Activated CD4-positive, alpha-beta T cell treated with anti-CD3 and anti-CD28 coated beads, Interleukin-2, amount 50 U/mL, for 48 hours (primary cell): ENCODE results near the gene CELF1.

Experiments
- DNase-seq, 2 experiments: peaks; one replicate each; pipeline ENCODE4 v3.0.0-alpha.2; 2020

CELF1 gene

GRCh38 chr11:47552566-47553405 lies at the start of gene CELF1:
Gene CELF1, minus strand, starts transcription at chr11:47553132. Its CDS starts 53,609 bp downstream, at chr11:47499523.
- DNase-seq = peak; percentile 92 to 94

DNA sequence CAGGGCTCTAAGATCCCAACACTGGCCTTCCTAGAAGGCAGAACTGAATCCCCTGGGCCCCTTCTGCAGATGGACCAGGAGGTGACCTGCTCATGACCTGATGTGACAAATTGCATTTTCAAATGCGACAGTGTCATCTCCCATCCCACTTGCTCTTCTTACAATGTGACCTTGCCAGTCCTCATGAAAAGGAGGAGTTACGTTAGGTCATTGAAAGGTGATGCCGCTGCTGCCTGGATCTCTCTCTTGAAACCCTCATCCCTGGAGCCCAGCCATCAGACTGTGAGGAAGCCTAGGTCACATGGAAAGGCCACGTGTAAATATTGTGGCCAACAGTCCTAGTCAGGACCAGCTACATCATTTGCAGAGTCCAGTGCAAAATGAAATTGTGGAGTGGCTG lies 47.0 kb upstream of the CELF1 start:
- DNase-seq = no peak

- no peak for DNase-seq
These were observed 43.0 kb upstream of the CELF1 start for GRCh38 chr11:47595967-47596366.

DNA sequence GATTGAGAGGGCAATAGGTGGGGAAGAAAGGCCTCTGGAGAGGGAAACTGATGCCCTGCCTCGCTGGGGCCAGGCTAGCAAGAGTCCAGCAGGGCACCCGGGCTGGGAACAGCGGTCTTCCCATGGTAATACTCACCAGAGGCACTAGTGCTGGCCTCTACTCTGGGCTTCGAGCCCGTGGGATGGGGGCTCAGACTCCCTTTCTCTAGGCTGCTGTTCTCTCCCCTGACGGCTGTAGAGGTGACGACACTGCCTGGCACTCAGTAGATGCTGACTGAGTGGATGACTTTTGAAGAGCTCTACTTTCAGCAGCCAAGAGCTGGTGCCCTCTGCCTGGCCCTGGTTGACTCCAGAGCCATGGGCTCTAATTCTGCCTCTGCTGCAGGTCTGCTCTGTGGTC lies 42.1 kb upstream of the CELF1 start:
- DNase-seq = no peak

GRCh38 chr11:47593934-47594855 lies 41.3 kb upstream of the CELF1 start, which contains the start of gene C1QTNF4:
Gene C1QTNF4, minus strand, starts transcription at chr11:47594411. Its CDS starts 3,601 bp downstream, at chr11:47590810.
- no peak for DNase-seq

DNA sequence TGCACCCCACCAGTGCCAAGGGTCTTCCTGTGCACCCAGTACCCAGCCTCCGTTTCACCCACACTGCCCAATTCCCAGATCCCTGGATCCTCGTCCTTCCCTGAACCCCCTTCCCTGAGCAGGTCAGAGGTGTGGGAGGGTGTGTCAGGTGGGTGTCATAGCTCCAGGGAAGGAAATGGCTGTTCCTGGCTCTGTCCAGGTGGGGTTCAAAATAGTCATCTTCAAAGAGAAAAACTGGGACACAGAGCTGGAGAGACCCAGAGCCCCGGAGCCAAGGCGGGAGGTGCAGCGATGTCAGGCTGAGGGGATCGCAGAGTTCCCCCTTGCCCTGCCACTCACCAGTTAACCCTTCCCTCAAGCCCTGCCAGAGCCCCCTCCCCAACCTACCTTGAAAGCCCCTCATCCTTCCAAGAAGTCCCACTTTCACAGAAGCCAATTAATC lies 40.6 kb upstream of the CELF1 start:
- no peak for DNase-seq

GRCh38 chr11:47592970-47593369 lies 40.0 kb upstream of the CELF1 start:
- DNase-seq = no peak

GRCh38 chr11:47592251-47592650 lies 39.3 kb upstream of the CELF1 start:
- no peak for DNase-seq

DNA sequence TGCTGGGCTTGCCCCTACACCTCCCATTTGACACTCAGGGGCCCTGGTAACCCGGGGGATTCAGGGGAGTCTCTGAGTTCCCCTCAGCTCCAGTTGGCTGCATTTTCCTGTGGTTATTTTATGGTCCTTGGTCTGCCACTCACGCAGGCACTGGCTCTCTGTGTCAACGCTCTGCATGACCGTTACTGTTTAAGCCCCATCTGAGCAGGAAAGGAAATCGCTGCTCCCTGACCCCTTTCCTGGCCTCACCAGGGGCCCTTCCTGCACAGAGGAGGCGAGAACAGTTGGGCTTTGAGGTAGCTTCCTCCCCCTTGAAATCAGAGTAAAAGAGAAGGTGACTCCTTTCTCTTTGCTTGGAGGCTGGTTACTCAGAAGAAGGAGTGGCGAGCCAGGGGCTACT lies 38.8 kb upstream of the CELF1 start:
- DNase-seq = no peak

DNA sequence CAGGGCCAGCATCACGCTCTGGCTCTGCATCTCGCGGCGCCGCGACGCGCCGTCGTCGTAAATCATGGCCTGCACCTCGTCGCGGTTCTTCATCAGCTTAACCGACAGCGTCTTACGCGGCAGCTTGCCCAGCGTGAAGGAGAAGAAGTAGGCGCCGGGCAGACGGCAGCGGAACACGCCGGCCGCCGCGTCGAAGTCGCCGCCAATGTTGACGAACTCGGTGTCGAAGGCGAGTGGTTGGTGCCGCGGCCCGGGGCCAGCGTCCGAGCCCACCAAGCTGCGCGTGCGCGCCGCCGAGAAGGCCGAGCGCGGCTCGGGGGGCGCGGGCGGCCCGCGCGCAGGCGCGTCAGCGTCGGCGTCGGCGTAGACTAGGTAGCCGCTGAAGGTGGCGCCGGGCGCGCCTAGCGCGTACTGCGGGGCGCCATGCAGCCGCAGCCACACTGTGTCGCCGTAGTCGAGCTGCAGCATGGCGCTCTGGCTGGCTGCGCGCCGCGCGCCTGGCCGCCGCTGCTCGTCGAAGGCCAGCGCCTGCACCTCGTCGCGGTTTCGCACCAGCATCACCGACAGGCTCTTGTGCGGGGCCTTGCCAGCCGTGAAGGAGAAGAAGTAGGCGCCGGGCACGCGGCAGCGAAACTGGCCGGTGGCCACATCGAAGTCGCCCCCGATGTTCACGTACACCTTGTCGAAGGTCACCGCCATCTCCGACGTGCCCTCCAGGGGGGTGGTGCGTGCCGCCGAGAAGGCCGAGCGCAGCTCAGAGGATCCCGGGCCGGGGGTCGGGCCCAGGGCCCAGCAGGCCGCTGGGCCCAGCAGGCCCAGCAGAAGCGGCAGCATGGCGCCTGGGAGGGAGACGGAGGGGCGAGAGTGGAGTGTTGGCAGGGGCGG lies 37.3 kb upstream of the CELF1 start:
- DNase-seq = no peak

DNA sequence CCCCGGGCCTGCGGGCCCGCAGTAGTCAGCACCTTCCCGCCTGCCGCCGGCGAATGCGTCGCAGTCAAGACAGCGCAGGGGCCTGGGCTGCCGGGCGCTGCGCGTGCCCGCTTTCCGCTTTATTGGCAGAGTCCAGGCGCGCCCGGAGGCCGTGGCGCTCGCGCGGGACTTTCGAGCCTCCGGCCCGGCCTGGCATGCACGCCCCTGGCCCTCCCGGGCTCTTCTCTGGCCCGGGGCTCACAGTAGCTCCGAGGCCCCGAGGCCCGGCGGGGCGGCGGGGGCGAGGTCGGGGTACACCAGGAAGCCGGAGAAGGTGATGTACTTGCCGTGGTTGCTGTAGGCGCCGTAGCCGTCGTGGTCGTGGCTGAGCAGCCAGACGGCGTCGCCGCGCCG lies 36.6 kb upstream of the CELF1 start:
- DNase-seq = no peak

- DNase-seq = no peak
These were observed 36.2 kb upstream of the CELF1 start for GRCh38 chr11:47589118-47589517.

- DNase-seq = no peak
These were observed 34.9 kb upstream of the CELF1 start for GRCh38 chr11:47587723-47588326.

DNA sequence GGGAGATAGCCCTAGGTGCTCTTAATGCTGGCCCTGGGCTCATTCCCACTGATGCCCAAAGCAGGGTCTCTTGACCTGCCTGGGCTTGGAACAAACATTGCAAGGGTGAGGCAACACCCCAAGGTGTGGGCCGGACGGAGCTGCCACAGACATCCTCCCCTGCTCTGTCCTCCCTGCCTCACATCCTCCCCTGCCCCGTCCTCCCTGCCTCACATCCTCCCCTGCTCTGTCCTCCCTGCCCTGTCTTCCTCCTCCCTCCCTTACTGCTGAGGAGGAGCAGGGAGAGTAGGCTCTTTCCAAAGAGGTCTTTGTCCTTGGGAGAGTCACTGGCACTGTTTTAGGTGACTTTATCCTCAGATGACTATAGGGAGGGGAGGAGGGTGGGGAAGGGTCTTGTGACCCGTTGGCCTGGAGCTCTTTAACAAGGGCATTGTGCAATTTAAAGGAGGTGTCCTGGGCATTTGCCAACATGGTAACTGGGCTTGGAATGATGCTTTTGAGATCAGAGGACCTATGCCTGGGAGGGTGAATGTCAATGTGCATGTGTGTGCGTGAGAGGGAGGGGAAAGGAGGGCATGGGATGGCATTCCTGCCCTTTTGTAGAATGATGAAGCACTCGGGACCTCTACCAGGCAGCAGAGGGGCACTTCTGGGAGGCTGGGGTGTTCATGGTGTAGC lies 34.2 kb upstream of the CELF1 start:
- no peak for DNase-seq

DNA sequence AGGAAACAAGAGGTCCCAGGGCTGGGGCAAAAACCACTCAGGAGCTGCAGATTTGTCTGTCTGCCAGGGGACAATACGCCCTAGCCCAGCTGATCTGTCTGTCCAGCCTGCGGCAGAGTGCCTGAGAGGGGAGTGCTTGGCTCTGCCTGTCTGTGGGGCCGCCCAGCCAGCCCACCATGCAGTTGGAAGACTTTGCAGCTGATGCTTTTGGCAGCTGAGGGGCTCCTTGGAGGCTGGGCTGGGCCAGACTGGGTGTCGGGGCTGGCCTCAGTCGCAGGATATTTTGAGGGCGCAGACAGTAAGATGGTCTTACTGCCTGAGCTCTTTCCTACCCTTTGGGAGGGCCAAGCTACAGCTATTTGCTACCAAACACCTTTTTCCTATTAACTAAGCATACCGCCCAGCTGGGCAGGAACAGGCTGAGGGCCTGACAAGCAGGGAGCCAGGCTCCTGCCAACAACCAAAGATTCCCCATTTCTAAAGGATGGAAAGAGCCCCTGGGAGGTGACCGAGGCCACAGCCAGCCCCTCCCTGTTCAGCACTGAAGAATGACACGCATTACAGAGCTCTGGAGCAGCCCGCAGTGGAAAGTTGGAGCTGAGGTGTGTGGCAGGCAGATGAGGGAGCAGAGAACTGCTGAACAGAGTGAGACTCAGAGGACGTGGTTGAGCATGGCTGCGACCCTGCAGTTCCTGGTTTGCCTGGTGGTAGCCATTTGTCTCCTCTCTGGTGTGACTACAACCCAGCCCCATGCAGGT lies 33.3 kb upstream of the CELF1 start, which contains the start of gene FAM180B:
Gene FAM180B, plus strand, starts transcription at position 581 of the 758 bp plus-strand sequence. Its CDS starts 91 bp downstream, at position 672.
- no peak for DNase-seq

- DNase-seq = no peak
These were observed 30.9 kb upstream of the CELF1 start for GRCh38 chr11:47583844-47584243.

DNA sequence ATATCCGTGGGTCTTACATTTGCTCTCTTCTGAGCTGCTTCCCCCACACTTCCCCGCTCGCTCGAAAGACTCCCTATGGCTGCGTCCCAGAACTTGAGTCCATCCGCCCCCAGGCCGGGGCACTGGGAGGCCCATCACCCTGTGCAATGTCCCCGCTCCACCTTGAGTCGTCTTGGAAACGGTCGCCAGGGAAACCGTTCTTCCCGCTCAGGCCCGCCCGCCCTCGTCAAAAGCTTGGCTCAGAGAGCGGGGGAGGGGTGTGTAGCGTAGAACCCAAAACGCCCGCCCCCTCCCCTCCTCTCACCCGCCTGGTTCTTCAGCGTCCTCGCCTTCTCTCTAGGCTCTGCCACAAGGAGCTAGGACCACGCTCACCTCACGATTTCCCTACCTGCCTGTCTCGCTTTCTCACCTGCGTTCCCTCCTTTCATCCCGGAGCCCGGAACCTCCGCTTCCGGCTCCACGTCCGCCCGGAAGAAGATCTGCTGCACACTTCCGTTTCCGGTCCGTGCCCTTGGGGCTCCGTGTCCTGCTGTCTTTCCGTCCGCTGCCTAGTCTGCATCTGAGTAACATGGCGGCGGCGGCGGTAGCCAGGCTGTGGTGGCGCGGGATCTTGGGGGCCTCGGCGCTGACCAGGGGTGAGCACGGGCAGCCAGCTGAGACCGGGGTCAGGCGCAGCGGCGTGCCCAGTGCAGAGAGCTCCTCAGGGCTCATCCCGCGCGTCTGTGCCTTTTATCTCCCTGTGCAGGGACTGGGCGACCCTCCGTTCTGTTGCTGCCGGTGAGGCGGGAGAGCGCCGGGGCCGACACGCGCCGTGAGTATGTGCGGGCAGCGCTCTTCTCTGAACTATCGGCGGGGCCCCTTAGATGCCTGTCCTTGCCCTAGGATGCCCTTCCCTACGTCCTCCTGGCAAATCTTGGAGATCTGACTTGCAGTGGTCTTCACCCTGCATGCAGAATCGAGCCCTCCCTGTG lies 25.9 kb upstream of the CELF1 start, which contains the start of the genes KBTBD4 and NDUFS3:
Gene KBTBD4, minus strand, starts transcription at position 447 of the 971 bp plus-strand sequence. Its CDS starts 19 bp downstream, at position 428.
Gene NDUFS3, plus strand, starts transcription at position 551 of the 971 bp plus-strand sequence. Its CDS starts 18 bp downstream, at position 569.
- peak; percentile 88 to 90 for DNase-seq

GRCh38 chr11:47577460-47578041 lies 24.6 kb upstream of the CELF1 start:
- DNase-seq = no peak

- DNase-seq = no peak
These were observed 20.4 kb upstream of the CELF1 start for GRCh38 chr11:47573321-47573720.
